Mucosa of rectum (tissue), 2 donors: ENCODE measurements around the gene PTPRQ.
"Not testable (repeated sequence)": the region's sequence is repeated elsewhere in the genome, so short reads cannot be mapped to it uniquely, and the experiment has no call there.

ENCODE experiments used
- H3K27ac ChIP-seq, 2 donors: one replicate each; pipeline ENCODE4 v1.7.0; 2013; ENCODE audit warnings: inconsistent platforms in 2 of 2, low read depth in 2 of 2, low read length in 2 of 2
- H3K27me3 ChIP-seq, 2 donors: one replicate each; pipeline ENCODE4 v1.7.0; 2013; ENCODE audit warnings: low read length in 2 of 2; ENCODE audit not compliant: control insufficient read depth in 2 of 2, insufficient read depth in 2 of 2
- H3K36me3 ChIP-seq, 2 donors: one replicate each; pipeline ENCODE4 v1.7.0; 2013; ENCODE audit warnings: low read length in 2 of 2; ENCODE audit not compliant: control insufficient read depth in 2 of 2, insufficient read depth in 2 of 2
- H3K4me1 ChIP-seq, 2 donors: one replicate each; pipeline ENCODE4 v1.7.0; 2013; ENCODE audit warnings: low read length in 2 of 2, mild to moderate bottlenecking in 1 of 2; ENCODE audit not compliant: control insufficient read depth in 2 of 2, insufficient read depth in 2 of 2
- H3K4me3 ChIP-seq, 2 donors: one replicate each; pipeline ENCODE4 v1.7.0; 2013; ENCODE audit warnings: low read length in 2 of 2
- H3K9ac ChIP-seq, 2 donors: one replicate each; pipeline ENCODE4 v1.7.0; 2013; ENCODE audit warnings: low read length in 2 of 2, low read depth in 1 of 2, mild to moderate bottlenecking in 1 of 2
- H3K9me3 ChIP-seq, 2 donors: one replicate each; pipeline ENCODE4 v1.7.0; 2013; ENCODE audit warnings: low read length in 2 of 2; ENCODE audit not compliant: control insufficient read depth in 2 of 2
- donor health status: healthy.
- donor health status: Normal muscosa, but diverticular disease.

Gene PTPRQ

GRCh38 chr12:80420075-80420474 lies 24.0 kb upstream of the PTPRQ start:
- H3K27ac ChIP-seq = no peak overlapping the region

DNA sequence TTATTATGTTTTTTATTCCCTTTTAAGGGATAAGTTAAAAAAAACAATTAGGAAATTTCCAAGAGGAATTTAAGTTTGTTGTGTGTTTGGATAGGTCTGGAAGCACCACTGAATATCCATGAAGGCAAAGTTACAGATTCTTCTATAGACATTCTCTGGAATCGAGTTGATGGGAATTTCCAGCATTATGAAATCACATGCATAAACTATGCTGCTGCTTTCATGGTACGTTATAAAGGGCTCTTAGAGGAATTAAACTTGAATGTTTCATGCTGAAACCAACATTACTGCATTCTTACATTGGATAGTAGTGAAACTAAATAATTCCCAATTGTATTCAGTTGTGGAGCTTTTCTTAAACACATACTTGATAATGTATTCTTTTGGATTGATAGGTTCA lies 21.5 kb upstream of the PTPRQ start:
- Histone ChIP-seq H3K27ac (no peak overlapping the region), H3K9ac (no peak overlapping the region), H3K36me3 (no peaks in the 10 kb centered on the region), H3K4me1 (no peaks in the 10 kb centered on the region), H3K4me3 (no peak overlapping the region), H3K9me3 (no peaks in the 10 kb centered on the region), H3K27me3 (no peaks in the 10 kb centered on the region)

More at GRCh38 chr12:80420075-80420474, 24.0 kb upstream of the PTPRQ start:
- Histone ChIP-seq H3K36me3 (no peaks in the 10 kb centered on the region), H3K9me3 (no peaks in the 10 kb centered on the region), H3K4me1 (no peaks in the 10 kb centered on the region), H3K9ac (no peak overlapping the region), H3K4me3 (no peak overlapping the region), H3K27me3 (no peaks in the 10 kb centered on the region)

DNA sequence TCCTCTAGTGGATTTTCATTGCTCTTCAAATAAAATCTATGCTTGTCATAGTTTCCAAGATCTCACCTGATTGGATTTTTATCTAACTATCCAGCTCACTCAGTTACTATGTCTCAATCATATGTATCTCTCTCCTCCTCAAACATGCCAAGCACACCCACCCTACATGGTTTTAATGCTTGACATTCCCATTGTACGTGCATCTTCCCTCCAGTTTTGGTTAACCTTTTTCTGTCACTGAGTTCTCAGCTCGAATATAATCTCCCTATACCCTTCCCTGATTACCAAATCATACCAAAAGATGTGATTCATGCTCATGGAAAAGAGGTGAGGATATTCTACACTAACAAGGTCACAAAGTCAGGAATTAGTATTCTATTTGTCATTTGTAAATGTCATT lies 12.0 kb upstream of the PTPRQ start:
- H3K36me3 ChIP-seq = no peaks in the 10 kb centered on the region
- no peak overlapping the region for H3K27ac ChIP-seq
- H3K4me1 ChIP-seq = no peaks in the 10 kb centered on the region
- H3K9me3 ChIP-seq = no peaks in the 10 kb centered on the region
- H3K9ac ChIP-seq = no peak overlapping the region
- no peaks in the 10 kb centered on the region for H3K27me3 ChIP-seq
- H3K4me3 ChIP-seq = no peak overlapping the region

GRCh38 chr12:80441921-80442320 lies 2.1 kb upstream of the PTPRQ start:
- Histone ChIP-seq H3K27me3 (no peaks in the 10 kb centered on the region), H3K4me3 (no peak overlapping the region), H3K4me1 (no peaks in the 10 kb centered on the region), H3K9me3 (no peaks in the 10 kb centered on the region), H3K27ac (no peak overlapping the region), H3K9ac (no peak overlapping the region), H3K36me3 (no peaks in the 10 kb centered on the region)

DNA sequence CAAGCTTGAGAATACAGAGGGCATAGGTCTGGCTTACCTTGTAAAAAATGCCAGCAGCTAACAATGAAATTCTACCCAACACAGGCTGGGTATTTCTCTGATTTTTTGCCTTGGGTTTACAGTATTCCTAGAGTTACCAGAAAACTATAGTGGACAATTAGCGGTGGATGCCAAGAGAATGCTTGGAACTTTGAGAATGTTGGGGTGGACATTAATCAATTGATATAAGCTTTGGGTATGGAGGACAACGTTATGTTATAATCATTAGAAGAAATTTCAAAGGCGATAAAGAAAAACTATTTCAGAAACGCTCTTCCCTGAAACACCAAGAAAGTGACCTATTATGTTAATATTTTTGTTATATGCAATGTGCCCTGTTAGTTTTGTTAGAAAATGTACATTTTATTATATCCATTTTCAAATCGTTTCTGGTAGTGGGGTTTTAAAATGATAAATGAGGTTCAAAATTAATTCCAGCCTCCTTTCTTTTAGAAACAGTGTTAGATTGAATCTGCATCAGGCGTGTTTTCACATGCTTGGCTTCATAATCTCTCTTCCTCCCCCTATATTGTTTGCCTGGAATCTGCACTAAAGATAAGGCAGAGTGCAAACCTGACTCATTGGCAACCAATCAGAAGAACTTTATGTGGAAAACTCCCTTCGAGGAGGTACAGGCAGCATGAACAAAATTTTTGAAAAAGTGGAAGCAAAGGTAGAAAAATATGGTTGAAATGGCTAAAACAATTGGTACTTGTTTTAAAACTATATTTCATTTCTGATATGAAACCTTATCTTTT lies 1.4 kb upstream of the PTPRQ start:
- no peaks in the 10 kb centered on the region for H3K9me3 ChIP-seq
- no peak overlapping the region for H3K9ac ChIP-seq
- no peaks in the 10 kb centered on the region for H3K27me3 ChIP-seq
- no peak overlapping the region for H3K27ac ChIP-seq
- H3K4me1 ChIP-seq = no peaks in the 10 kb centered on the region
- H3K36me3 ChIP-seq = no peaks in the 10 kb centered on the region
- H3K4me3 ChIP-seq = no peak overlapping the region

- H3K36me3 ChIP-seq = no peaks in the 10 kb centered on the region
- H3K4me3 ChIP-seq = no peak overlapping the region
- H3K4me1 ChIP-seq = no peaks in the 10 kb centered on the region
- H3K27me3 ChIP-seq = no peaks in the 10 kb centered on the region
- H3K27ac ChIP-seq = no peak overlapping the region
- H3K9ac ChIP-seq = no peak overlapping the region
- H3K9me3 ChIP-seq = no peaks in the 10 kb centered on the region
These were observed 1.2 kb downstream of the PTPRQ start for GRCh38 chr12:80445083-80445793.

DNA sequence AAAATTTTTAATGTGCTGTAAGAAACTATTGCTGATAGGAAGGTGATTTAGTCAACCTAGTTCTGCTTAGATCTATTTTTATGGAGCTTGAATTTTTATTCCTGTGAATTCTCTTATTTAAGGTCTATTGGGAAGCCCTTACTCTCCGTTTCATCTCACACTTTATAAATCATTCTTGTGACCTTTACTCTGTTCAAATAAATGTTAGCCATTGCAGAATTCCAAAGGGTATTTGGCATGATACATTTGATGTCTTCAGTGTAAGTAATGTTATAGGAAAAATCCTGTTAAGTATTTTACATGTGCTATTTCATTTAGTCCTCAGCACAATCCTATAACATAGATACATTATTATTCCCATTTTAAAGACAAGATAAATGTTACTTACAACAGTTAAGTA lies 12.5 kb downstream of the PTPRQ start:
- Histone ChIP-seq H3K9me3 (no peaks in the 10 kb centered on the region), H3K27ac (no peak overlapping the region), H3K9ac (no peak overlapping the region), H3K4me1 (no peaks in the 10 kb centered on the region), H3K4me3 (no peak overlapping the region), H3K36me3 (no peaks in the 10 kb centered on the region), H3K27me3 (no peaks in the 10 kb centered on the region)

DNA sequence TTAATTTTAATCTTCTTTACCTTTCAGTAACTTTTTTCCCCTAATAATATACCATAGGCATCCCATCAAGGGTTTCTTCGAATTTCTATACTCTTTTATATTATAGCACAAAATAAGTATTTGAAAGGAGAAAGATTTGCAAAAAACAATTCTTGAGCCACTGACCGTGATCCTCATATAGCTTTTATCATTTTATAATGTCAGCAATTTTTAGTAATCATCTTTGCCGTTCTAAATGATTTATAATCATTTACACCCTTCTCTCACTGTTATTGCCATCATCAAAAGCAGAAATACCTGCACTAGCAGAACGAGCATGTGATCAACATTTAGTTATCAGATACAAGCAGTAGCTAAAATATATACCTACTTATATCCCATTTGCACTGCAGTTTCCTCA lies 16.9 kb downstream of the PTPRQ start:
- no peak overlapping the region for H3K27ac ChIP-seq
- no peaks in the 10 kb centered on the region for H3K27me3 ChIP-seq
- H3K4me1 ChIP-seq = no peaks in the 10 kb centered on the region
- H3K9ac ChIP-seq = no peak overlapping the region
- no peaks in the 10 kb centered on the region for H3K36me3 ChIP-seq
- H3K9me3 ChIP-seq = no peaks in the 10 kb centered on the region
- H3K4me3 ChIP-seq = no peak overlapping the region

- H3K9me3 ChIP-seq, H3K9ac ChIP-seq, H3K27me3 ChIP-seq, H3K27ac ChIP-seq, H3K4me1 ChIP-seq, H3K36me3 ChIP-seq, H3K4me3 ChIP-seq: not testable (repeated sequence)
These were observed 17.8 kb downstream of the PTPRQ start for GRCh38 chr12:80461851-80462250.

GRCh38 chr12:80469681-80470080 lies 25.6 kb downstream of the PTPRQ start:
- H3K9me3 ChIP-seq = no peaks in the 10 kb centered on the region
- no peak overlapping the region for H3K27ac ChIP-seq
- H3K4me3 ChIP-seq = no peak overlapping the region
- H3K36me3 ChIP-seq = no peaks in the 10 kb centered on the region
- H3K27me3 ChIP-seq = no peaks in the 10 kb centered on the region
- H3K4me1 ChIP-seq = no peaks in the 10 kb centered on the region
- no peak overlapping the region for H3K9ac ChIP-seq
